Trophoblast cell (in vitro differentiated cells and primary cell): ENCODE results near the gene GOSR2.

Experiments used
- DNase-seq, 2 donors: peaks; one replicate each; pipeline ENCODE4 v3.0.0-alpha.2; 2016
- H2AFZ ChIP-seq: 2 replicates; pipeline ENCODE4 v1.6.1; 2013; ENCODE audit warnings: low read length, moderate library complexity, mild to moderate bottlenecking; ENCODE audit not compliant: insufficient read depth, poor library complexity
- H2AK5ac ChIP-seq: 2 replicates; pipeline ENCODE4 v1.6.1; 2013; ENCODE audit warnings: mild to moderate bottlenecking, low read length
- H2BK120ac ChIP-seq: 2 replicates; pipeline ENCODE4 v1.6.1; 2013; ENCODE audit warnings: low read length, mild to moderate bottlenecking, moderate library complexity; ENCODE audit not compliant: insufficient read depth, poor library complexity
- H2BK12ac ChIP-seq: 2 replicates; pipeline ENCODE4 v1.6.1; 2013; ENCODE audit warnings: mild to moderate bottlenecking, low read length, moderate library complexity
- H2BK5ac ChIP-seq: 2 replicates; pipeline ENCODE4 v1.6.1; 2013; ENCODE audit warnings: low read length, low read depth, moderate library complexity, mild to moderate bottlenecking; ENCODE audit not compliant: poor library complexity
- H3K14ac ChIP-seq: 2 replicates; pipeline ENCODE4 v1.6.1; 2013; ENCODE audit warnings: mild to moderate bottlenecking, low read length
- H3K18ac ChIP-seq: 2 replicates; pipeline ENCODE4 v1.6.1; 2013; ENCODE audit warnings: mild to moderate bottlenecking, low read length
- H3K23ac ChIP-seq: 2 replicates; pipeline ENCODE4 v1.6.1; 2013; ENCODE audit warnings: low read length
- H3K27ac ChIP-seq: 2 replicates; pipeline ENCODE4 v1.5.1; 2013; ENCODE audit warnings: low read depth, mild to moderate bottlenecking, inconsistent platforms, low read length, moderate library complexity
- H3K27me3 ChIP-seq: 2 replicates; pipeline ENCODE4 v1.6.1; 2013; ENCODE audit warnings: inconsistent platforms, mild to moderate bottlenecking, low read length, moderate library complexity; ENCODE audit not compliant: insufficient read depth
- H3K36me3 ChIP-seq, 2 experiments: 1 replicate in 1 of 2; 2 replicates in 1 of 2; pipeline ENCODE4 v1.6.1; 2013; ENCODE audit warnings: low read length in 2 of 2, mild to moderate bottlenecking in 2 of 2, moderate library complexity in 1 of 2; ENCODE audit not compliant: insufficient read depth in 2 of 2, control insufficient read depth in 1 of 2
- H3K4ac ChIP-seq: 2 replicates; pipeline ENCODE4 v1.6.1; 2013; ENCODE audit warnings: low read depth, mild to moderate bottlenecking, low read length, moderate library complexity
- H3K4me1 ChIP-seq, 2 experiments: 1 replicate in 1 of 2; 2 replicates in 1 of 2; pipeline ENCODE4 v1.6.1; 2013; ENCODE audit warnings: low read length in 2 of 2, mild to moderate bottlenecking in 2 of 2, moderate library complexity in 1 of 2; ENCODE audit not compliant: insufficient read depth in 2 of 2, control insufficient read depth in 1 of 2
- H3K4me2 ChIP-seq: 2 replicates; pipeline ENCODE4 v1.6.1; 2013; ENCODE audit warnings: inconsistent platforms, mild to moderate bottlenecking, low read length, moderate library complexity
- H3K4me3 ChIP-seq: 2 replicates; pipeline ENCODE4 v1.5.1; 2013; ENCODE audit warnings: mild to moderate bottlenecking, low read depth, low read length, inconsistent platforms
- H3K79me1 ChIP-seq: one replicate; pipeline ENCODE4 v1.6.1; 2013; ENCODE audit warnings: low read length
- H3K79me2 ChIP-seq: 2 replicates; pipeline ENCODE4 v1.6.1; 2013; ENCODE audit warnings: low read length, mild to moderate bottlenecking; ENCODE audit not compliant: control insufficient read depth, insufficient read depth, poor library complexity
- H3K9ac ChIP-seq: 2 replicates; pipeline ENCODE4 v1.6.1; 2013; ENCODE audit warnings: mild to moderate bottlenecking, low read length
- H3K9me3 ChIP-seq: 2 replicates; pipeline ENCODE4 v1.6.1; 2013; ENCODE audit warnings: low read depth, mild to moderate bottlenecking, control low read depth, inconsistent platforms, low read length; ENCODE audit not compliant: insufficient read depth
- H4K12ac ChIP-seq: 2 replicates; pipeline ENCODE4 v1.6.1; 2013; ENCODE audit warnings: low read depth, mild to moderate bottlenecking, low read length, moderate library complexity
- H4K8ac ChIP-seq: 2 replicates; pipeline ENCODE4 v1.6.1; 2013; ENCODE audit warnings: low read depth, mild to moderate bottlenecking, low read length, moderate library complexity
- H4K91ac ChIP-seq: one replicate; pipeline ENCODE4 v1.6.1; 2013; ENCODE audit warnings: low read depth, mild to moderate bottlenecking, low read length, moderate library complexity
- WGBS: extraction: QIAGEN DNeasy Blood & Tissue Kit; methylation state at CpG from one replicate; pipeline ENCODE4 v1.1.7; 2013; ENCODE audit warnings: missing lambda C conversion rate; ENCODE audit not compliant: insufficient read length, insufficient coverage; ENCODE audit errors: extremely low coverage; 5-methylcytosine and 5-hydroxymethylcytosine counted together

The GOSR2 gene

GRCh38 chr17:46896991-46897390 lies 26.0 kb upstream of the GOSR2 start:
- Histone ChIP-seq H3K4me3 (no peak overlapping the region), H3K23ac (no peak overlapping the region), H2BK12ac (peak overlapping the region; percentile 91), H3K27me3 (no peaks in the 10 kb centered on the region), H2AFZ (no peak overlapping the region), H3K4me2 (no peak overlapping the region), H2AK5ac (no peak overlapping the region), H3K4me1 (peaks cover 11 to 19% of the 10 kb centered on the region in 2 experiments), H2BK120ac (peak overlapping the region; percentile 64), H3K4ac (no peak overlapping the region), H3K14ac (no peak overlapping the region), H2BK5ac (no peak overlapping the region), H4K91ac (peak overlapping the region; percentile 77), H3K36me3 (no peaks in the 10 kb centered on the region), H3K27ac (no peak overlapping the region), H4K12ac (no peak overlapping the region), H3K18ac (no peak overlapping the region), H4K8ac (peak overlapping the region; percentile 24), H3K9ac (no peak overlapping the region), H3K9me3 (peaks cover 1% of the 10 kb centered on the region), H3K79me2 (peaks cover 3% of the 10 kb centered on the region), H3K79me1 (peaks cover 14% of the 10 kb centered on the region)
- DNase-seq = no peak
- WGBS = no CpG with 5 or more reads among the region's 9 CpGs

GRCh38 chr17:46898364-46898763 lies 24.6 kb upstream of the GOSR2 start:
- Histone ChIP-seq H2BK120ac (no peak overlapping the region), H3K4me2 (no peak overlapping the region), H3K4me1 (peaks cover 11 to 21% of the 10 kb centered on the region in 2 experiments), H3K36me3 (no peaks in the 10 kb centered on the region), H3K27me3 (no peaks in the 10 kb centered on the region), H2BK12ac (no peak overlapping the region), H4K91ac (no peak overlapping the region), H3K79me1 (peaks cover 14% of the 10 kb centered on the region), H3K4ac (no peak overlapping the region), H2AFZ (no peak overlapping the region), H3K9ac (no peak overlapping the region), H2AK5ac (no peak overlapping the region), H3K9me3 (peaks cover 1% of the 10 kb centered on the region), H3K23ac (no peak overlapping the region), H3K14ac (no peak overlapping the region), H4K12ac (no peak overlapping the region), H3K79me2 (peaks cover 3% of the 10 kb centered on the region), H2BK5ac (no peak overlapping the region), H3K27ac (no peak overlapping the region), H3K18ac (no peak overlapping the region), H3K4me3 (no peak overlapping the region), H4K8ac (no peak overlapping the region)
- WGBS = no CpG with 5 or more reads among the region's 2 CpGs
- no peak for DNase-seq

- Histone ChIP-seq H3K27ac (no peak overlapping the region), H3K18ac (no peak overlapping the region), H4K91ac (no peak overlapping the region), H3K4ac (no peak overlapping the region), H2AK5ac (no peak overlapping the region), H2BK12ac (no peak overlapping the region), H4K8ac (no peak overlapping the region), H3K27me3 (no peaks in the 10 kb centered on the region), H2AFZ (no peak overlapping the region), H3K4me2 (no peak overlapping the region), H3K9me3 (peaks cover 1% of the 10 kb centered on the region), H3K79me2 (peaks cover 3% of the 10 kb centered on the region), H3K4me1 (peaks cover 11 to 20% of the 10 kb centered on the region in 2 experiments), H3K23ac (no peak overlapping the region), H3K9ac (no peak overlapping the region), H3K36me3 (no peaks in the 10 kb centered on the region), H4K12ac (no peak overlapping the region), H3K79me1 (peaks cover 12% of the 10 kb centered on the region), H2BK120ac (no peak overlapping the region), H2BK5ac (no peak overlapping the region), H3K4me3 (no peak overlapping the region), H3K14ac (no peak overlapping the region)
- no peak for DNase-seq
- WGBS = no CpG with 5 or more reads among the region's 5 CpGs
These were observed 24.1 kb upstream of the GOSR2 start for GRCh38 chr17:46898860-46899259.

DNA sequence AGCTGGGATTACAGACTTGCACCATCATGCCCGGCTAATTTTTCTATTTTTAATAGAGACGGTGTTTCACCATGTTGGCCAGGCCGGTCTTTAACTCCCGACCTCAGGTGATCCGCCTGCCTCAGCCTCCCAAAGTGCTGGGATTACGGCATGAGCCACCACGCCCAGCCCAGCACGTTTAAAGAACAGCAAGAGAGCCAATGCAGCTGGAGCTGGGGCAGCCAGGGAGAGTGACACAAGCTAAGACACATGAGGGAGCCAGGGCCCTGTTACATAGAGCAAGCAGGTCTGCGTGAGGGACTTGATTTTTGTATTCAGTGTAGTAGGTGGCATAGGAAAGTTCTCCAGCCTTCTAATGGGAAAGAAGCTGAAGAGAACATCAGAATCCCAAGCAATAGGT lies 21.7 kb upstream of the GOSR2 start:
- H2BK12ac ChIP-seq = peak overlapping the region; percentile 51
- no peak for DNase-seq
- H4K8ac ChIP-seq = no peak overlapping the region
- peaks cover 3% of the 10 kb centered on the region for H3K79me2 ChIP-seq
- no peaks in the 10 kb centered on the region for H3K27me3 ChIP-seq
- no CpG with 5 or more reads among the region's 9 CpGs for WGBS
- H3K4me2 ChIP-seq = no peak overlapping the region
- H2BK5ac ChIP-seq = no peak overlapping the region
- H2AFZ ChIP-seq = no peak overlapping the region
- no peak overlapping the region for H2AK5ac ChIP-seq
- no peak overlapping the region for H3K4me3 ChIP-seq
- H2BK120ac ChIP-seq = no peak overlapping the region
- no peak overlapping the region for H4K91ac ChIP-seq
- peaks cover 3% of the 10 kb centered on the region for H3K9me3 ChIP-seq
- H3K36me3 ChIP-seq = no peaks in the 10 kb centered on the region
- no peak overlapping the region for H3K4ac ChIP-seq
- H3K9ac ChIP-seq = no peak overlapping the region
- peaks cover 0 to 5% of the 10 kb centered on the region in 2 experiments for H3K4me1 ChIP-seq
- no peak overlapping the region for H3K14ac ChIP-seq
- no peak overlapping the region for H4K12ac ChIP-seq
- no peak overlapping the region for H3K18ac ChIP-seq
- H3K79me1 ChIP-seq = peaks cover 4% of the 10 kb centered on the region
- H3K27ac ChIP-seq = no peak overlapping the region
- H3K23ac ChIP-seq = no peak overlapping the region
